ENCODE results near the gene YJEFN3. TPM values are rescaled to one million over a fixed set of nuclear protein-coding genes. Genes with fewer than 3 reads are reported as not detected.
A peak's percentile ranks its signal among the peaks of the same experiment; 100 is the strongest.

Gene YJEFN3
- total RNA-seq, 1 experiment from 2014 or later = 6.1 TPM

GRCh38 chr19:19487077-19487949 is 41.4 kb upstream of the YJEFN3 start:
- intact Hi-C loops (cut with micrococcal nuclease; ENCODE audit: unreplicated experiment) = loop anchor here (5.0 kb wide), 1 partner anchor 120 kb away; no protein-coding TSS in a partner anchor
- ATAC-seq (no peak), DNase-seq (ENCODE audit: low read depth, low spot score) (no peak)
- H3K4me1 ChIP-seq (ENCODE audit: control insufficient read depth, insufficient read depth, low read length) = peaks cover 41% of the 10 kb centered on the region
- POLR2A ChIA-PET = interaction anchor here (0.6 to 0.7 kb wide), 2 partner anchors 43 to 82 kb away, joined by 3 read pairs; no protein-coding TSS in a partner anchor
- H3K27ac ChIP-seq (ENCODE audit: low read length) = 0 out of 2 replicates have a peak overlapping the region, but pooled peaks have one; percentile 39
- no peaks in the 10 kb centered on the region for H3K36me3 ChIP-seq (ENCODE audit: control insufficient read depth, insufficient read depth, low read length)
- in situ Hi-C loops (cut with HindIII; ENCODE audit: low pct_unique_long_range_greater_than_20kb, low sequenced_read_pairs) = no loop called here
- H3K9me3 ChIP-seq (ENCODE audit: control insufficient read depth, insufficient read depth, low read depth, low read length) = no peaks in the 10 kb centered on the region
- BruUV-seq (replicated peaks) = no TSS peak
- no peak for TF ChIP-seq POLR2AphosphoS5 (IDR thresholded peaks at IDR 0.05; ENCODE audit: low read depth, low read length)
- TF ChIP-seq CTCF (IDR thresholded peaks at IDR 0.05) = no peak
- TF ChIP-seq REST (IDR thresholded peaks at IDR 0.05; ENCODE audit: insufficient read depth in 1 of 2, low read depth in 2 of 2, low read length in 1 of 2) = no peak
- TF ChIP-seq TCF7L2 (IDR thresholded peaks at IDR 0.05; ENCODE audit: low read depth, low read length) = no peak
- TF ChIP-seq SIN3A (IDR thresholded peaks at IDR 0.05; ENCODE audit: borderline replicate concordance, insufficient read depth, low read depth, low read length) = no peak
- H3K27me3 ChIP-seq (ENCODE audit: control insufficient read depth, insufficient read depth, low read length) = no peaks in the 10 kb centered on the region
- no peak overlapping the region for H3K4me3 ChIP-seq (ENCODE audit: low read depth in 2 of 2, low read length in 2 of 2)
- CTCF ChIA-PET = no interaction called here

- intact Hi-C loops (cut with micrococcal nuclease; ENCODE audit: unreplicated experiment) (loop anchor here (5.0 kb wide), 1 partner anchor 121 kb away; no protein-coding TSS in a partner anchor), in situ Hi-C loops (cut with HindIII; ENCODE audit: low pct_unique_long_range_greater_than_20kb, low sequenced_read_pairs) (no loop called here)
- BruUV-seq (replicated peaks) = no TSS peak
- Histone ChIP-seq H3K27ac (ENCODE audit: low read length) (peak overlapping the region; percentile 79), H3K4me3 (ENCODE audit: low read depth in 2 of 2, low read length in 2 of 2) (peak overlapping the region in 1 of 2 experiments; percentile 37; a peak in 2 of 4 replicates), H3K36me3 (ENCODE audit: control insufficient read depth, insufficient read depth, low read length) (no peaks in the 10 kb centered on the region), H3K27me3 (ENCODE audit: control insufficient read depth, insufficient read depth, low read length) (no peaks in the 10 kb centered on the region), H3K9me3 (ENCODE audit: control insufficient read depth, insufficient read depth, low read depth, low read length) (no peaks in the 10 kb centered on the region), H3K4me1 (ENCODE audit: control insufficient read depth, insufficient read depth, low read length) (peaks cover 41% of the 10 kb centered on the region)
- TF ChIP-seq POLR2AphosphoS5 (IDR thresholded peaks at IDR 0.05; ENCODE audit: low read depth, low read length) (no peak), SIN3A (IDR thresholded peaks at IDR 0.05; ENCODE audit: borderline replicate concordance, insufficient read depth, low read depth, low read length) (no peak), TCF7L2 (IDR thresholded peaks at IDR 0.05; ENCODE audit: low read depth, low read length) (no peak)
- CTCF ChIA-PET = interaction anchor here (0.6 kb wide), 1 partner anchor 146 kb away, joined by 3 read pairs; no protein-coding TSS in a partner anchor
- ATAC-seq (no peak), DNase-seq (ENCODE audit: low read depth, low spot score) (no peak)
- POLR2A ChIA-PET = interaction anchor here (0.7 kb wide), 1 partner anchor 44 kb away, joined by 3 read pairs; no protein-coding TSS in a partner anchor
These were observed 40.5 kb upstream of the YJEFN3 start for GRCh38 chr19:19487950-19488874.
